Mucosa of rectum (tissue), 2 donors: ENCODE results near the gene SP9.

Source experiments
- H3K27ac ChIP-seq, 2 donors: one replicate each; pipeline ENCODE4 v1.7.0; 2013; ENCODE audit warnings: inconsistent platforms in 2 of 2, low read depth in 2 of 2, low read length in 2 of 2
- H3K27me3 ChIP-seq, 2 donors: one replicate each; pipeline ENCODE4 v1.7.0; 2013; ENCODE audit warnings: low read length in 2 of 2; ENCODE audit not compliant: control insufficient read depth in 2 of 2, insufficient read depth in 2 of 2
- H3K36me3 ChIP-seq, 2 donors: one replicate each; pipeline ENCODE4 v1.7.0; 2013; ENCODE audit warnings: low read length in 2 of 2; ENCODE audit not compliant: control insufficient read depth in 2 of 2, insufficient read depth in 2 of 2
- H3K4me1 ChIP-seq, 2 donors: one replicate each; pipeline ENCODE4 v1.7.0; 2013; ENCODE audit warnings: low read length in 2 of 2, mild to moderate bottlenecking in 1 of 2; ENCODE audit not compliant: control insufficient read depth in 2 of 2, insufficient read depth in 2 of 2
- H3K4me3 ChIP-seq, 2 donors: one replicate each; pipeline ENCODE4 v1.7.0; 2013; ENCODE audit warnings: low read length in 2 of 2
- H3K9ac ChIP-seq, 2 donors: one replicate each; pipeline ENCODE4 v1.7.0; 2013; ENCODE audit warnings: low read length in 2 of 2, low read depth in 1 of 2, mild to moderate bottlenecking in 1 of 2
- H3K9me3 ChIP-seq, 2 donors: one replicate each; pipeline ENCODE4 v1.7.0; 2013; ENCODE audit warnings: low read length in 2 of 2; ENCODE audit not compliant: control insufficient read depth in 2 of 2
- donor health status: healthy.
- donor health status: Normal muscosa, but diverticular disease.

Gene SP9

DNA sequence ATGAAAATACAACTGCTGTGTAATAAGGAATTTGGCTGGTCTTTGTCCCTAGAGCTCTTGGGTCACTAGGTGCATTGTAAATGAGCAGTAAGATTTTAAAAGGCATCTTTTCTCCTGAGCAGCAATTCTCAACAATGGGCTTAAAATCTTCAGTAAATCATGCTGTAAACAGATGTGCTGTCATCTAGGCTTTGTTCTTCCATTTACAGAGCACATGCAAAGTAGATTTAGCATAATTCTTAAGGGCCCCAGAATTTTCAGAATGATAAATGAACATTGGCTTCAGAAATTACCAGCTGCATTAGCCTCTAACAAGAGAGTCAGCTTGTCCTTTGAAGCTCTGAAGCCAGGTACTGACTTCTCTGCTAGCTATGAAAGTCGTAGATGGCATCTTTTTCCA, 33.9 kb downstream of the SP9 start:
- Histone ChIP-seq H3K9me3 (peaks cover 0 to 4% of the 10 kb centered on the region in 2 donors), H3K27ac (no peak overlapping the region), H3K4me3 (no peak overlapping the region), H3K36me3 (peaks cover 22 to 32% of the 10 kb centered on the region in 2 donors), H3K4me1 (no peaks in the 10 kb centered on the region), H3K27me3 (no peaks in the 10 kb centered on the region), H3K9ac (no peak overlapping the region)

DNA sequence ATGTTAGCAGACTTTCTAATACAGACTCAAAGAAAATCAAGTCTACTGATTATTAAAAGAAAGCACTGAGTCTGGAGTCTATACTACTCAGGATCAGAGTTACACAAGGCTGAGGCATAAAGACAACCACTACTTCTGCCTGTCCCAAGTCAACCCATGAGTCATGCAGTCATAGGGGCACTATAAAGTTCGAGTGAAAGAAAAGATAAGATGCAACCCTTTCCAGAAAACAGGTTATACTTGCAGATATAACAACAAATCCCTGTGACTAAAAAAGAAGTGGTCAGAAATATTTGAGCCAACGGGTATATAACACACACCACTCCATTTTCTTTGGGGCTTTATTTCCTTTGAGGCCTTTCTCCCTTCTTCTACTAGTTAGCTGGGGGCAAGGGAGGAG, 42.2 kb downstream of the SP9 start:
- Histone ChIP-seq H3K27ac (no peak overlapping the region), H3K9me3 (no peaks in the 10 kb centered on the region), H3K36me3 (peaks cover 37 to 57% of the 10 kb centered on the region in 2 donors), H3K9ac (no peak overlapping the region), H3K4me1 (no peaks in the 10 kb centered on the region), H3K27me3 (no peaks in the 10 kb centered on the region), H3K4me3 (no peak overlapping the region)

DNA sequence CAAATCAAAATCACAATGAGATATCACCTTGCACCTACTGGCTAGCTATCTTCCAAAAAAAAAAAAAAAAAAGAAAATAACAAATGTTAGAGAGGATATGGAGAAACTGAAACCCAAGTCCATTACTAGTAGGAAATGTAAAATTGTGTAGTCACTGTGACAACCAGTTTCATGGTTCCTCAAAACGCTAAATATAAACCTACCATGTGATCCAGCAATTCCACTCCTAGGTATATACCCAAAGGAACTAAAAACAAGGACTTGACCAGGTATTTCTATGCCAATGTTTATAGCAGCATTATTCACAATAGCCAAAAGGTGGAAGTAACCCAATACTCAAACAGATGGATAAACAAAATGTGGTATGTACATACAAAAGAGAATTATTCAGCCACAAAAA, 49.0 kb downstream of the SP9 start:
- Histone ChIP-seq H3K4me1 (no peaks in the 10 kb centered on the region), H3K9ac (no peak overlapping the region), H3K27ac (no peak overlapping the region), H3K27me3 (no peaks in the 10 kb centered on the region), H3K4me3 (no peak overlapping the region), H3K36me3 (peaks cover 22 to 39% of the 10 kb centered on the region in 2 donors), H3K9me3 (no peaks in the 10 kb centered on the region)

DNA sequence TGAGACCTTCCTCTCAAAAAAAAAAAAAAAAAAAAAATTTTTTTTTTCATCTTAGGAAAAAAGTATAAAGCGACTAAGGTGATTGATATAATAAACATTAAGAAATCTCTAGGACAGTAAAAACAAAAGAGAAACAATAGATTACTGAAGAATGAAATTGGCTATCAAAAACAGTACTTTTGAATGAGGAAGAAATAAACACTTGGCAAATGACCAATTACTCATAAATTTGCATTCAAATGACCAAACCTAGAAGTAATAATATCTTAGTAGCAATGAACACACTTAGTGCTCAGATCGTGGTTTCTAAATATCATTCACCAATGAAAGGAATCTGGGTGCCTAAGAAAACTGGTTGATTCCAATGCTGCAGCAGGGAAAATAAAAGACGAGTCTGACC, 50.4 kb downstream of the SP9 start:
- H3K9ac ChIP-seq: no peak overlapping the region
- peaks cover 0 to 2% of the 10 kb centered on the region in 2 donors for H3K4me1 ChIP-seq
- no peaks in the 10 kb centered on the region for H3K27me3 ChIP-seq
- H3K36me3 ChIP-seq: peaks cover 15 to 34% of the 10 kb centered on the region in 2 donors
- H3K4me3 ChIP-seq: no peak overlapping the region
- H3K9me3 ChIP-seq: no peaks in the 10 kb centered on the region
- H3K27ac ChIP-seq: no peak overlapping the region
